Measurements from ENCODE around the gene MYDGF. TPM values are rescaled to one million over a fixed set of nuclear protein-coding genes. Genes with fewer than 3 reads are reported as not detected.

MYDGF gene
- total RNA-seq, 1 donor from 2014 or later: 48.8 TPM

GRCh38 chr19:4714016-4714415 is 43.9 kb upstream of the MYDGF start:
- Mint-ChIP-seq H3K4me1 (no peaks in the 10 kb centered on the region), H3K27ac (ENCODE audit: unreplicated experiment) (no peak overlapping the region), H3K9me3 (no peaks in the 10 kb centered on the region), H3K36me3 (ENCODE audit: low read depth) (peaks cover 5% of the 10 kb centered on the region), H3K27me3 (ENCODE audit: low read depth) (no peaks in the 10 kb centered on the region), H3K4me3 (no peak overlapping the region)
- no peak for DNase-seq (ENCODE audit: low read depth, low spot score)
- TF ChIP-seq CTCF (conservative IDR thresholded peaks at IDR 0.05): no peak

GRCh38 chr19:4713384-4713951 is 43.3 kb upstream of the MYDGF start:
- Mint-ChIP-seq H3K4me1 (no peaks in the 10 kb centered on the region), H3K4me3 (no peak overlapping the region), H3K27me3 (ENCODE audit: low read depth) (no peaks in the 10 kb centered on the region), H3K9me3 (no peaks in the 10 kb centered on the region), H3K27ac (ENCODE audit: unreplicated experiment) (no peak overlapping the region), H3K36me3 (ENCODE audit: low read depth) (peaks cover 5% of the 10 kb centered on the region)
- no peak for TF ChIP-seq CTCF (conservative IDR thresholded peaks at IDR 0.05)
- no peak for DNase-seq (ENCODE audit: low read depth, low spot score)

GRCh38 chr19:4712771-4713170 is 42.6 kb upstream of the MYDGF start:
- no peaks in the 10 kb centered on the region for H3K27me3 Mint-ChIP-seq (ENCODE audit: low read depth)
- H3K9me3 Mint-ChIP-seq: no peaks in the 10 kb centered on the region
- H3K27ac Mint-ChIP-seq (ENCODE audit: unreplicated experiment): no peak overlapping the region
- TF ChIP-seq CTCF (conservative IDR thresholded peaks at IDR 0.05): no peak
- peaks cover 5% of the 10 kb centered on the region for H3K36me3 Mint-ChIP-seq (ENCODE audit: low read depth)
- no peak for DNase-seq (ENCODE audit: low read depth, low spot score)
- H3K4me3 Mint-ChIP-seq: no peak overlapping the region
- no peaks in the 10 kb centered on the region for H3K4me1 Mint-ChIP-seq

- Mint-ChIP-seq H3K4me1 (no peaks in the 10 kb centered on the region), H3K4me3 (no peak overlapping the region), H3K36me3 (ENCODE audit: low read depth) (peaks cover 5% of the 10 kb centered on the region), H3K27ac (ENCODE audit: unreplicated experiment) (no peak overlapping the region), H3K9me3 (no peaks in the 10 kb centered on the region), H3K27me3 (ENCODE audit: low read depth) (no peaks in the 10 kb centered on the region)
- TF ChIP-seq CTCF (conservative IDR thresholded peaks at IDR 0.05): no peak
- DNase-seq (ENCODE audit: low read depth, low spot score): no peak
Measured at GRCh38 chr19:4711211-4711610, 41.1 kb upstream of the MYDGF start.

- TF ChIP-seq CTCF (conservative IDR thresholded peaks at IDR 0.05): no peak
- H3K36me3 Mint-ChIP-seq (ENCODE audit: low read depth): peaks cover 5% of the 10 kb centered on the region
Measured at GRCh38 chr19:4710281-4710600, 40.1 kb upstream of the MYDGF start.

More at GRCh38 chr19:4710281-4710600, 40.1 kb upstream of the MYDGF start:
- Mint-ChIP-seq H3K4me1 (no peaks in the 10 kb centered on the region), H3K9me3 (no peaks in the 10 kb centered on the region), H3K27me3 (ENCODE audit: low read depth) (no peaks in the 10 kb centered on the region), H3K27ac (ENCODE audit: unreplicated experiment) (no peak overlapping the region), H3K4me3 (no peak overlapping the region)
- no peak for DNase-seq (ENCODE audit: low read depth, low spot score)

All from neural crest cell (in vitro differentiated cells).